MG63 (cell line): ENCODE results near the gene POLR1E. TPM values are rescaled to one million over a fixed set of nuclear protein-coding genes. Genes with fewer than 3 reads are reported as not detected.

ENCODE experiments used
- DNase-seq: peaks from one replicate; pipeline ENCODE4 v3.0.0-alpha.2; 2020
- H3K27me3 ChIP-seq: fragments of 250-450 bp; sonication (Bioruptor Pico); 2 replicates; pipeline ENCODE4 v1.5.1; 2020; ENCODE audit warnings: mild to moderate bottlenecking, moderate library complexity
- H3K36me3 ChIP-seq: fragments of 250-450 bp; sonication (Bioruptor Pico); 2 replicates; pipeline ENCODE4 v1.5.1; 2020; ENCODE audit warnings: mild to moderate bottlenecking, moderate library complexity
- H3K4me3 ChIP-seq: fragments of 250-450 bp; sonication (Bioruptor Pico); 2 replicates; pipeline ENCODE4 v1.5.1; 2020; ENCODE audit warnings: mild to moderate bottlenecking, moderate library complexity
- H3K9me3 ChIP-seq: fragments of 250-450 bp; sonication (Bioruptor Pico); 2 replicates; pipeline ENCODE4 v1.5.1; 2020; ENCODE audit warnings: mild to moderate bottlenecking, moderate library complexity
- total RNA-seq: library from RNA; depleted of rRNA; stranded (reverse); fragments of >200 nt; shearing (Covaris generic); gene quantifications from 2 replicates; pipeline ENCODE4 v1.2.3, GENCODE V29; 2014; ENCODE audit warnings: low replicate concordance; rRNA removed

Gene POLR1E, protein sequence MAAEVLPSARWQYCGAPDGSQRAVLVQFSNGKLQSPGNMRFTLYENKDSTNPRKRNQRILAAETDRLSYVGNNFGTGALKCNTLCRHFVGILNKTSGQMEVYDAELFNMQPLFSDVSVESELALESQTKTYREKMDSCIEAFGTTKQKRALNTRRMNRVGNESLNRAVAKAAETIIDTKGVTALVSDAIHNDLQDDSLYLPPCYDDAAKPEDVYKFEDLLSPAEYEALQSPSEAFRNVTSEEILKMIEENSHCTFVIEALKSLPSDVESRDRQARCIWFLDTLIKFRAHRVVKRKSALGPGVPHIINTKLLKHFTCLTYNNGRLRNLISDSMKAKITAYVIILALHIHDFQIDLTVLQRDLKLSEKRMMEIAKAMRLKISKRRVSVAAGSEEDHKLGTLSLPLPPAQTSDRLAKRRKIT
- total RNA-seq = 82.3 and 92.4 TPM in 2 replicates

DNA sequence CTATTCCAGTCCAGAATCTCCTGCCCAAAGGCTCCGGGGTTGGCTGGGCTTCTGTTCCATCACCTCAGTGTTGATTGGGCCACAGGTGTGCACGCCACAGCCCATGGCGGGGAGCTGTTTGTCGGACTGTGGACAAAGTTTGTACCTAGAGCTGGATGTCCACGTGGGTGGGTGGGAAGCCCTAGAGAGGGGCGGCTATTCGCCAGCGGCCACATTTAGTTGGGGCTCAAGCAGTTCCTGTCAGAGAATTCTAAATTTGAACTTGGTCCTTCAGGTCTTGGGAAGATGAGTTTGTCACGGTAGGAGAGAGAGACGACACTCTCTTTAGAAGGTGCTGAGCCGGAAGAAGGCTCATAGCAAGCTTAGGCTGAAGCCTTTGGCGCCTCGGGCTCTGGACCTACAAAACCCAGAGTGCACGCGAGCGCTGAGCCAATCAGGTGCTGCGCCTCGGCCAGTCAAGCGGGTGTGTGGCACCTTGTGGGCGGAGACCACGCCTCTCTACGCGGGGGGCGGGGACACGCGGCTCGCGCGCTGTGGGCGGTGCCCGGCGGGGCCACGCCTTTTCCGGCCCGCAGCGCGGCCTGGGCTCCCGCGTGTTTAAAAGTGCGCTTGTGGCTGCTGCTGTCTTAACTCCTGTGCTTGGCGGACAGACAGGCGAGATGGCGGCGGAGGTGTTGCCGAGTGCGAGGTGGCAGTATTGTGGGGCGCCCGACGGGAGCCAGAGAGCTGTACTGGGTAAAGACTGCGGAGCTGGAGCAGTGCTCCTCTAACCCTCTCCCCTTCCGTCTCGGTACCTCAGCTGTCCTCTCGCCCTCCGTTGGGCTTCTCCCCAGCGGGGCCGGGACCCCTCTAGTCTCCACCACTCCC, at the start of gene POLR1E:
Gene POLR1E, plus strand, starts transcription at position 560 of the 867 bp plus-strand sequence. Its CDS starts 100 bp downstream, at position 660.
- Histone ChIP-seq H3K27me3 (no peaks in the 10 kb centered on the region), H3K36me3 (peaks cover 33% of the 10 kb centered on the region), H3K4me3 (peak within 1 kb of the TSS; percentile 82), H3K9me3 (no peaks in the 10 kb centered on the region)
- DNase-seq = peak; percentile 93

DNA sequence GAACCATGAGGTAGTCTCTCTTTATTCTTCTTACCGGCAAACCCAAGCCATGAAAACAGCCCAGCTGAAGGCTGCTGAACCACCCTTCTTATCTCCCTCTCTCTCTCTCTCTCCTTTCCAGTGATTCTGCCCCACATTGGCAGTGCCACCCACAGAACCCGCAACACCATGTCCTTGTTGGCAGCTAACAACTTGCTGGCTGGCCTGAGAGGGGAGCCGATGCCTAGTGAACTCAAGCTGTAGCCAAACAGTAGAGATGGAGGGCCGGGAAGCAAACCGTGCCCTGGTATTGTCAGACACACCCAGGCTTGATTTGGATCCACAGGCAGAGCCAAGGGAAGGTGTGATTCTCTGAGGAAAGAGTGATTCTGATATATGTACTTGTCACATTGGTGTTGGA, 49.2 kb upstream of the POLR1E start:
- Histone ChIP-seq H3K27me3 (no peaks in the 10 kb centered on the region), H3K9me3 (no peaks in the 10 kb centered on the region), H3K36me3 (peaks cover 49% of the 10 kb centered on the region), H3K4me3 (no peak overlapping the region)
- DNase-seq = no peak

DNA sequence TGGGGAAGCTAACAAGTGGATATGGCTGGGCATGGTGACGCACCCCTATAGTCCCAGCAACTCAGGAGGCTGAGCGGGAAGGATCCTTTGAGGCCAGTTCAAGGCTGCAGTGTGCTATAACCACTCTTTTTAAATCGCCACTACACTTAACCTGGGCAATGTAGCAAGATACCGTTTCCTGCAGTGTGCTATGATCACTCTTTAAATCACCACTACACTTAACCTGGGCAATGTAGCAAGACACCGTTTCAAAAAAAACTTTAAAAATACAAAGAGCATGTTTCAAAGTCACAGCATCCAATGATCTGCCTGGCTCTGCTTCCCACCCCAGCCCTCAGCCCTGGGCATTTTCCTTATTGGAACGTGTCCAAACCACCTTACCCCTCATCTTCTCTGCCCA, 48.7 kb upstream of the POLR1E start:
- H3K9me3 ChIP-seq = no peaks in the 10 kb centered on the region
- no peak for DNase-seq
- peaks cover 46% of the 10 kb centered on the region for H3K36me3 ChIP-seq
- no peak overlapping the region for H3K4me3 ChIP-seq
- H3K27me3 ChIP-seq = no peaks in the 10 kb centered on the region

DNA sequence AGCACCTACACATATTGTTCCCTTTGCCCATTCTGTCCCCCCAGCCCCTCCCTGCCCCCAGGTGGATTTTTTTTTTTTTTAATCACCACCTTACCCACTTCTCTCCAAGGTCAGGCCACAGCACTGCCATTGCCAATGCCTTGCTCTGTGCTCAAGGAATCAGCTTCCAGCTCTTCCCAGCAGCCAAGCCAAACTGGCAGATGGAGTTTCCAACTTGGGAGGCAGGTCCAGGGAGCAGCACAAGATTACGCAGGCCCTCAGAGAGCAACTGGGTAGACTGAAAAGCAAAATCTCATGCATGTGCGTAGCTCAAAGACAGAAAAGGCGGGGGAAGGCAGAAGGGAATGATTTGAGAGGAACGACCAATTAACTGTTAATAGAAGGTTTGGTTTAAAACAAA, 48.1 kb upstream of the POLR1E start:
- no peak for DNase-seq
- no peaks in the 10 kb centered on the region for H3K27me3 ChIP-seq
- H3K4me3 ChIP-seq = no peak overlapping the region
- H3K36me3 ChIP-seq = peaks cover 44% of the 10 kb centered on the region
- no peaks in the 10 kb centered on the region for H3K9me3 ChIP-seq

DNA sequence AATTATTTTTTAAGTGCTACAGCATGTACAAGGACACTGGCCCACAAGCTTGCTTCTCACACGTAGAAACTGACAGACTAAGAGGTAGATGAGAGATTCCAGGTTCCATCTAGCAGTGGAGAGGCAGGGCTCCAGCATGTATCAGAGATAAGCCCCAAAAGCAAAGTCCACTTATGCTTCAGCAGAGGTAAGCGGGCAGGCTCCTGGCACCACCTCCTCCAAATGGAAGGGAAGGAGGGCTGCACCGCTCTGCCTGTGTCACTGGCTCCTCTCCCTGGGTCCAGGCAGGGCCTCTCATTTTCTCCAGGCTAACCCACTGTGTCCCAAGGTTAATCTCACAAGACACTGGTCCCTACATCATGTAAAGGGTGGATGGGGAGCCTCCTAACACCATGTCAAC, 47.4 kb upstream of the POLR1E start:
- Histone ChIP-seq H3K27me3 (no peaks in the 10 kb centered on the region), H3K9me3 (no peaks in the 10 kb centered on the region), H3K4me3 (no peak overlapping the region), H3K36me3 (peaks cover 45% of the 10 kb centered on the region)
- DNase-seq = no peak

DNA sequence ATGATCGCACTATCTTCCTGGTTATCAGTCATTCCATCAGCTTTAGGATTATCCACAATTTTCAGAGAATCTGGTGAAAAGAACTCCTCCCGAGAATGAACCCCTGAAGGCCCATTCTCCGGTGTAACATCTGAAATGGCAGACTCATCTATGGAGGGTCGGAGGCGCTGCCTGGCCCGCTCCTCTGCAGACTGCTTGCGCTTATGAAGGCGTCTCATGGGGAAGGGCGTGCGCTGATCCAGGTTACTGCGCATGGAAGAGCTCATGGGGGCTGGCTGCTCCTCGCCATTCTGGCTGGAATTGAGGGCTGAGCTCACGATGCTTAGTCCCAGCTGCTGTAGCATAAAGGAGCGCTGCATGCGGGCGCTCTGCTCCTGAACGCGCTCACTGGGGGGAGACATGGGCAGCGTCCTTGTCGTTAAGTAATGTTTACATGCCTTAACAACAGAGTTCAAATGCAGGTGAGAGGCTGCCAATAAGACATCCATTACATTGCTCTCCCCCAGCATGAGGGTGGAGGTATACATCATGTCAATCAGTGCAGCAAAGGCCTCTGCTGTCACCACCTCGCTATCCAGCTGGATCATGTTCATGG, 43.9 kb upstream of the POLR1E start:
- no peak for DNase-seq
- Histone ChIP-seq H3K36me3 (peaks cover 30% of the 10 kb centered on the region), H3K9me3 (no peaks in the 10 kb centered on the region), H3K4me3 (no peak overlapping the region), H3K27me3 (no peaks in the 10 kb centered on the region)

DNA sequence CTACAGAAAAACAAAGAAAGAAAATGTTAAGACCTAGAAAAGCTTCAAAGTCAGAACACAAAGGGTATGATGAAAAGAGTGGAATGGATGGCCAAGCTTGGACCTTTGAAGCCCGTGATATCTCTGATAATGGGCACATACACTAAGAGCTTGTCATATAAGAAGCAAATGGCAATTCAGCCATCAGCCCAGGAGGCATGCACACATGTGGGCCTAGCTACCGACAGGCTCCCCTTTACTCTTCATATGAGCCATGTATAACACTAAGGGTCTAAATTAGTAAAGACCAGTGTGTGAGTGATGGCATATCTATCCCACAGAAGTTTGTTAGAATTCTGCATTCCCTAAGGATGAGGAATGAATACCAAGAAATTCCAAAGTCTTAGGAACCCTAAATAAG, 43.2 kb upstream of the POLR1E start:
- no peak overlapping the region for H3K4me3 ChIP-seq
- H3K36me3 ChIP-seq = peaks cover 25% of the 10 kb centered on the region
- DNase-seq = no peak
- H3K9me3 ChIP-seq = no peaks in the 10 kb centered on the region
- H3K27me3 ChIP-seq = no peaks in the 10 kb centered on the region

DNA sequence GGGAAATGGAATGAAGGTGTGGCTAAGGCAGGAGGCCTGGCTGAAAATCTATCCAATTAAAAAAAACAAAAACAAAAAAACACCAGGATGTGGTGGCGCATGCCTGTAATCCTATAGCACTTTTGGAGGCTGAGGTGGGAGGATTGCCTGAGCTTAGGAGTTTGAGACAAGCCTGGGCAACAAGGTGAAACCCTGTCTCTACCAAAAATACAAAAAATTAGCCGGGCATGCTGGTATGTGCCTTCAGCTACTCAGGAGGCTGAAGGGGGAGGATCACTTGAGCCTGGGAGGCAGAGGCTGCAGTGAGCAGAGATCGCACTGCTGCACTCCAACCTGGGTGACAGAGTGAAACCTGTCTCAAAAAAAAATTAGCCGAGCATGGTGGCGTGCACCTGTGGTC, 42.2 kb upstream of the POLR1E start:
- H3K27me3 ChIP-seq = no peaks in the 10 kb centered on the region
- peaks cover 17% of the 10 kb centered on the region for H3K36me3 ChIP-seq
- no peaks in the 10 kb centered on the region for H3K9me3 ChIP-seq
- no peak overlapping the region for H3K4me3 ChIP-seq
- DNase-seq = no peak

DNA sequence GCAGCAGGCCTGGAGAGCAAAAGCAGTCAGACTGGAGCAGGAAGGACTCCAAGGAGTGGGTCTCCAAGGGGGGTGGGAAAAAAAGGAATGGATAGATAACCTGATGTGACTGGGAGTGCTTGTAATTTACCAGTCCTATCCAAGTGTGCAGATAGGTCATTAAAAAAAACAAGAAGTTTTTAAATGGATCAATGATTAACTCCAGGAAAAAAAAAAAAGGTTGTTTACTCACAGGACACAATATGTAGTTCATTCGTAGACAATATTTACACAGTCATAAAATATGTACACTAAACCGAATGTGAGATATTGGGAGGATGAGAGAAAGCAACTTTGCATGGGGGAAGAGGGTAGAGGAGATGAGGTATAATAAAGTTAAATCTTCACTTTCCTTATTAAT, 40.9 kb upstream of the POLR1E start:
- H3K9me3 ChIP-seq = no peaks in the 10 kb centered on the region
- no peak overlapping the region for H3K4me3 ChIP-seq
- peaks cover 6% of the 10 kb centered on the region for H3K36me3 ChIP-seq
- H3K27me3 ChIP-seq = no peaks in the 10 kb centered on the region
- DNase-seq = no peak

DNA sequence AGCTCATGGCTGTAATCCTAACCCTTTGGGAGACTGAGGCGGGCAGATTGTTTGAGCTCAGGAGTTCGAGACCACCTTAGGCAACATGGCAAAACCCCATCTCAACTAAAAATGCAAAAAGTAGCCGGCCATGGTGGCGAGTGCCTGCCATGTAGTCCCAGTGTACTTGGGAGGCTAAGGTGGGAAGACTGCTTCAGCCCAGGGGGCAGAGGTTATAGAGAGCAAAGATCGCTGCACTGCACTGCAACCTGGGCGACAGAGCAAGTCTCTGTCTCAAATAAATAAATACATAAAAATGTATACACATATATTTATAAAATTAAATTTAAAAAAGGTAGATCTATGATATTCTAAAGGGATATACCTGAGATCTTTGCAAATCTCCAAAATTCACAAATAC, 39.9 kb upstream of the POLR1E start:
- Histone ChIP-seq H3K4me3 (no peak overlapping the region), H3K36me3 (peaks cover 5% of the 10 kb centered on the region; the same call in 1 of the 2 replicates), H3K27me3 (no peaks in the 10 kb centered on the region), H3K9me3 (no peaks in the 10 kb centered on the region)
- DNase-seq = no peak

DNA sequence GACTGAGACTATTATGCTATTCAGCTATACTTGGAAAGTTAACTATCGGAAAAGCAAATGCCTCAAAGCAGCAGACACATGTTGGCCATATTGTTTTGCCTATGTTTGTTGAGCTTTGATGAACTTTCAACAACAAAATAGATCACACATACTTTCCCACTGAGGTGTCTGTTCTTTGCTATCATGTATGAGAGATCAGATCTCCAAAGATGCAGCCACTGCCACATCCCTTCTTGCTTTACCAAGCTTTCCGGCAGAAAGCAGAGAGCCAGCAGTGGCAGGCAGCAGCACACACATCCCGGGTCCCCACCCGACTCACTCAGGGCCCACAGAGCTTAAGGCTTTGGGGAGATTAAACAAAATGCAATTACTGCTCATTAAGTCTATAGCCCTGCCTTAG, 39.3 kb upstream of the POLR1E start:
- Histone ChIP-seq H3K36me3 (peaks cover 4% of the 10 kb centered on the region; the same call in 1 of the 2 replicates), H3K27me3 (no peaks in the 10 kb centered on the region), H3K9me3 (no peaks in the 10 kb centered on the region), H3K4me3 (no peak overlapping the region)
- no peak for DNase-seq

DNA sequence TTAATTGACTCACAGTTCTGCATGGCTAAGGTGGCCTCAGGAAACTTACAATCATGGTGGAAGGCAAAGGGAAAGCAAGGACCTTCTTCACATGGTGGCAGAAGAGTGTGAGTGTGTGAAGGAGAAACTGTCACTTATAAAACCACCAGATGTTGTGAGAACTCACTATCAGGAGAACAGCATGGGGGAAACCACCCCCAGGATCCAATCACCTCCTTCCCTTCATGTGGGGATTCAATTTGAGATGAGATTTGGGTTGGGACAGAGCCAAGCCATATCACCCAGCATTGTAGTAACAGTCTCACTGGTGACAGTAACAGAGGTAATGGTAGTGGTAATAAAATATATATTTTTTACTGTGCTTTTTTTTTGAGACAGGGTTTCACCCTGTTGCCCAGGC, 38.6 kb upstream of the POLR1E start:
- no peak overlapping the region for H3K4me3 ChIP-seq
- H3K36me3 ChIP-seq = peaks cover 2% of the 10 kb centered on the region; the same call in 1 of the 2 replicates
- H3K27me3 ChIP-seq = no peaks in the 10 kb centered on the region
- H3K9me3 ChIP-seq = no peaks in the 10 kb centered on the region
- no peak for DNase-seq

DNA sequence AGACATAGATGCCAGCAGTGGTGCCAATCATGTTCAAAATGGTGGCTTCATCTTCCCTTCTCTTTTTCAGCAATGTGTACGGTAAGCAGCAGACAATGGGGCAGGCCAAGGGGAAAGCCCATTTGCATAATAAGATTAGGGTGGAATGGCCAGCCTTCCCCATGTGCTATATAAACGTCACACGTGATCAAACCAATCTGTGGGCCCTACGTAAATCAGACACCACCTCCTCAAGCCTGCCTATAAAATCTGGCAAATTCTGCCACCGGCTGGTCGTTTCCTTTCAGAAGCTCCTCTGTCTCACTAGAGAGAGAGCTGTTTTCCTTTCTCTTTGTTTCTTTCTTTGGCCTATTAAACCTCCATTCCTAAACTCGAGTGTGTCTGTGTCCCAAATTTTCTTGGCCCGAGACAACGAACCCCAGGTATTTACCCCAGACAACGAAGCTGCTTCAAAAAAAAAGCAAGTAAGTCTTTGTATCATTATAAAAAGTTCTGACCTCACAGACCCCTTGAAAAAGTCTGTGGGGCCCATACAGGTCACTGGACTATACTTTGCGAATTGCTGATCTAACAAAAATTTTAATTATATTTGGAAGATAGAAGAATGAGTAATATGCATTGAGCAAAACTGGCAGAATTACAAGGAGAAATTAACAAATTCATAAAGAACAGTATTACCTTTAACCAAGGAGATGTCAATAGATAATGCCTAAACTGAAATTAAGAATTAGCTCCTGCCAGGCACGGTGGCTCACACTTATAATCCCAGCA, 35.7 kb upstream of the POLR1E start:
- Histone ChIP-seq H3K9me3 (no peaks in the 10 kb centered on the region), H3K27me3 (no peaks in the 10 kb centered on the region), H3K36me3 (no peaks in the 10 kb centered on the region; the same call in 1 of the 2 replicates), H3K4me3 (no peak overlapping the region)
- no peak for DNase-seq

DNA sequence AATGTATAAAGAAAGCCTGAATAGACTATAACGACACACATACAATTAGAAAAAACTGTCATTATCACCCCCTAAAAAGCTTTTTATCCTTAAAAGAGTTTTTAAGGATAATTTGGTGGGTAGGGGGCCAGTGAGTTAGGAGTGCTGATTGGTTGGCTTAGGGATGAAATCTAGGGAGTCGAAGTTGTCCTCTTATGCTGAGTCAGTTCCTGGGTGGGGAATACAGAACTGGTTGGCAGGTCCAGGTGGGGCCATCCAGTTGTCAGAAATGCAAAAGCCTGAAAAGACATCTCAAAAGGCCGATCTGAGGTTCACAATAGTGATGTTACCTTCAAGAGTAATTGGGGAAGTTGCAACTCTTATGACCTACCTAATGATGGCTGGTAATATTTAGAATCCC, 34.1 kb upstream of the POLR1E start:
- no peaks in the 10 kb centered on the region for H3K27me3 ChIP-seq
- no peak overlapping the region for H3K4me3 ChIP-seq
- no peaks in the 10 kb centered on the region; the same call in 1 of the 2 replicates for H3K36me3 ChIP-seq
- H3K9me3 ChIP-seq = no peaks in the 10 kb centered on the region
- DNase-seq = no peak

DNA sequence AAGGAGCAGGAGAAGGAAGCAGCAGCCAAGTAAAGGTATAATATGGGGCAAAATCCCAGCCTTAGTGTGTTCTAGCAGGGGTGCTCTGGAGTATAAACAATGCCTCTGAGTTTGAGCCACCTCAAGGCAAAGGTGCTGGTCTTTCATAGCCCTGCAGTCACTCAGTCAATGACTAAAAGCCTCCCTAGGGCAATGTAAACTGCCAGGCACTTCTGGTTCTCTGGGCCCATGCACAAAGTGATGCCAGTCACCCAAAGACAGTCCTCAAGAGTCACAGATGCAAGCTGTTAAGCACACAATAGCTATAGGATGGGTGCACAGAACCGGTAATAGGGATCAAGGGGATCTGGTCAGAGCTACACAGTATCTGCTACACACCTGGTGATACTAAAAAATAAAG, 33.1 kb upstream of the POLR1E start:
- H3K36me3 ChIP-seq = no peaks in the 10 kb centered on the region; the same call in none of the 2 replicates
- DNase-seq = no peak

DNA sequence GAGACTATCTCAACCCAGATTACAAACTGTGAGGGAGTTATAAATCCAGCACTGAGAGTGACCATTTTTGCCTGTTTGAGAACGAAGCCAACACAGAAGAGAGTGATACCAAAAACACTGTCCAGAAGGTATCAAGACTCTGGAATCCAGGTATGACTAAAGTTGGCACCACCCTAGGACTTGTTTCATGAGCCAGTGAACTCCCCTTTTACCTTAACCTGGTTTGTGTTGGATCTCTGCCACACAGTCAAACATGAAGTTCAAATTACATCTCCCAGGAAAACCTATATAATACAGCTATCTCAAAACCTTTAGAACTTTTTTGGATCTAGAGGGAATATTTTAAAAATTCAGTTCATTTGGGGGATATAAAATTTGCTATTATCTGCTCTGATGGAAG, 31.9 kb upstream of the POLR1E start:
- Histone ChIP-seq H3K4me3 (no peak overlapping the region), H3K36me3 (peaks cover 2% of the 10 kb centered on the region), H3K27me3 (no peaks in the 10 kb centered on the region), H3K9me3 (no peaks in the 10 kb centered on the region)
- no peak for DNase-seq

More for the DNA sequence above, 33.1 kb upstream of the POLR1E start:
- Histone ChIP-seq H3K9me3 (no peaks in the 10 kb centered on the region), H3K4me3 (no peak overlapping the region), H3K27me3 (no peaks in the 10 kb centered on the region)
